Aortic smooth muscle cell (primary cell): ENCODE results near the gene CSH1. TPM values are rescaled to one million over a fixed set of nuclear protein-coding genes. Genes with fewer than 3 reads are reported as not detected.

Source experiments
- total RNA-seq: library from RNA; depleted of rRNA; stranded (reverse); fragments of >200 nt; gene quantifications from 2 replicates; pipeline ENCODE4 v1.2.3, GENCODE V29; 2014

CSH1 gene
- not detected in 2 replicates for total RNA-seq

GRCh38 chr17:63896524-63897354, at the start of gene CSH1:
CSH1 (minus strand) TSS chr17:63896574; CDS start chr17:63896511, 63 bp downstream.

GRCh38 chr17:63931981-63932561, 35.7 kb upstream of the CSH1 start, which contains the start of gene CD79B:
CD79B (minus strand) TSS chr17:63932331; CDS start chr17:63932261, 70 bp downstream.

GRCh38 chr17:63918789-63919305, 22.5 kb upstream of the CSH1 start, which contains the start of gene GH1:
GH1 (minus strand) TSS chr17:63918839; CDS start chr17:63918776, 63 bp downstream.

GRCh38 chr17:63911041-63911635, 14.8 kb upstream of the CSH1 start, which contains the start of gene CSHL1:
CSHL1 (minus strand) TSS chr17:63911258; CDS start chr17:63911196, 62 bp downstream.

DNA sequence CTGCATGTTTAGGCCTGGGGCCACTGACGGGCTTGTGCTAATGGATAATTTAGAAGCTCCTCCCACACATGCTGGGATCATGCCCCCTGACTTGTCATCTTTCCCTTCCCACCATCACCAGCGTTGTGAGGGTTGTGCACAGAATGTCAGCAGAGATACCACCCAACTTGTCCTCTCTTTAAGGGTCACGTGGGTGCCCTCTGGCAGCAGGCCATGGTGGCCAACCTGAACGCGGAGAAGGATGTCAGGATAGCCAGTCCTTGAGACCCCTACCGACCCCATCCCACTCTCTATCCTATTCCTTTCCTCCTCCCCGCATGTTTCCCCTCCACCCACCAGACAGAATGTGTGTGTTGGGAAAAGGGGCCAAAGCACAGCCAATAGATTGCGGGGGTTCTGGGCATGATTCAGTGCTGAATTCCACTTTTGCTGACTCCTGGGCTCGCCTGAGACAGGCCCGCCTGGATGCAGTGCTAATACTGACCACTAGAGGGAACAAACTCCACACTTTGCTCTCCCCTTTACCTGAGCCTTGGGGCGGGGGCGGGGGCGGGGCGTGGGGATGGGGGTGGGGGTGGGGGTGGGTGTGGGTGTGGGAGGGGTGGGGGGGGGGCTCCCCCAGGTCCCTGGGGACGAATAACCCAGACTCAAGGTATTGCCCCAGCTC, 14.3 kb downstream of the CSH1 start, which contains the start of gene GH2:
GH2 (minus strand) TSS at position 10 of the 667 bp plus-strand sequence. CDS start 143 bp downstream, outside the sequence.

GRCh38 chr17:63873577-63873976, 22.8 kb downstream of the CSH1 start, which contains the start of gene CSH2:
CSH2 (minus strand) TSS chr17:63873677; CDS start chr17:63873614, 63 bp downstream.

Other genes with a start within 250 kb of the CSH1 start
- gene LIMD2, start 196.4 kb downstream of the CSH1 start, total RNA-seq = 3.3 and 5.8 TPM in 2 replicates
- gene STRADA, start 154.8 kb downstream of the CSH1 start, total RNA-seq = 19.5 and 21.1 TPM in 2 replicates
- 76.7 and 87.7 TPM in 2 replicates for gene CCDC47, start 123.0 kb downstream of the CSH1 start, total RNA-seq
- 61.2 and 62.7 TPM in 2 replicates for gene DDX42, start 122.4 kb downstream of the CSH1 start, total RNA-seq
- gene PSMC5, start 69.1 kb downstream of the CSH1 start, total RNA-seq = 100 and 134 TPM in 2 replicates
- gene FTSJ3, start 68.9 kb downstream of the CSH1 start, total RNA-seq = 47.4 and 65.3 TPM in 2 replicates
- gene SMARCD2, start 53.9 kb downstream of the CSH1 start, total RNA-seq = 84.6 and 95.6 TPM in 2 replicates
- not detected in 2 replicates for gene CSH2, start 22.9 kb downstream of the CSH1 start, total RNA-seq
- not detected in 2 replicates for gene GH2, start 14.6 kb downstream of the CSH1 start, total RNA-seq
- not detected in 2 replicates for gene CSHL1, start 14.7 kb upstream of the CSH1 start, total RNA-seq
- not detected in 2 replicates for gene GH1, start 22.3 kb upstream of the CSH1 start, total RNA-seq
- 2.1 and 2.9 TPM in 2 replicates for gene CD79B, start 35.8 kb upstream of the CSH1 start, total RNA-seq
- 0.12 and 0.13 TPM in 2 replicates for gene SCN4A, start 76.3 kb upstream of the CSH1 start, total RNA-seq
- gene PRR29, start 101.8 kb upstream of the CSH1 start, total RNA-seq = 1.5 and 2.5 TPM in 2 replicates
- gene ICAM2, start 124.1 kb upstream of the CSH1 start, total RNA-seq = 22.9 and 44.0 TPM in 2 replicates
- 7.6 and 7.9 TPM in 2 replicates for gene ERN1, start 233.6 kb upstream of the CSH1 start, total RNA-seq